HG02840 (cell line): ENCODE measurements around the gene ASB17.
"Not testable (repeated sequence)": the region's sequence is repeated elsewhere in the genome, so short reads cannot be mapped to it uniquely, and the experiment has no call there.

ENCODE experiments used
- ATAC-seq: cut with Tn5 transposase; IDR thresholded peaks from one replicate; pipeline ENCODE4 v1.9.1; 2021; ENCODE audit warnings: mild to moderate bottlenecking, moderate library complexity, moderate number of reproducible peaks; ENCODE audit not compliant: unreplicated experiment, low FRiP score

The ASB17 gene, protein sequence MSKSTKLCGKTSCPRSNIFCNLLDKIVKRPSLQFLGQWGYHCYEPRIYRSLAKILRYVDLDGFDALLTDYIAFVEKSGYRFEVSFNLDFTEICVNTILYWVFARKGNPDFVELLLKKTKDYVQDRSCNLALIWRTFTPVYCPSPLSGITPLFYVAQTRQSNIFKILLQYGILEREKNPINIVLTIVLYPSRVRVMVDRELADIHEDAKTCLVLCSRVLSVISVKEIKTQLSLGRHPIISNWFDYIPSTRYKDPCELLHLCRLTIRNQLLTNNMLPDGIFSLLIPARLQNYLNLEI

DNA sequence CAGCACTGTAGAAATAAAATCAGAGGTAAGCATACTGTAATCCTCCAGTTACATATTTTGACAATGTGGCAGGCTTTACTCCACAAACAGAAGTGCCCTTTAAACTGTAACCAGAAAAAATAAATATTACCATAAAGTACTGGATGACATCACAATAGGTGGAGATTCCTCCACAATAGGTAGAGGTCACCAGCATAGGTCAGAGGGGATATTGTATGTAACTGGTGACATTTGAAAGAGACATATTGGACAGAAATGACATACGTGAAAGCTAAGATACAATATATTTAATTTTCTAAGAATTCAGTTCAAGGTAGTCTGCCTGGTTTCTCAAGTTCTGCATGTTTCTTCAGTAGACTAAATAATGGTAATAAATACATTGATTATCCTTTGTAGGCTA is at the start of gene ASB17:
TSS of gene ASB17 (minus strand) at position 101 of the 400 bp plus-strand sequence. CDS start 113 bp downstream, outside the sequence.
- no peak for ATAC-seq

DNA sequence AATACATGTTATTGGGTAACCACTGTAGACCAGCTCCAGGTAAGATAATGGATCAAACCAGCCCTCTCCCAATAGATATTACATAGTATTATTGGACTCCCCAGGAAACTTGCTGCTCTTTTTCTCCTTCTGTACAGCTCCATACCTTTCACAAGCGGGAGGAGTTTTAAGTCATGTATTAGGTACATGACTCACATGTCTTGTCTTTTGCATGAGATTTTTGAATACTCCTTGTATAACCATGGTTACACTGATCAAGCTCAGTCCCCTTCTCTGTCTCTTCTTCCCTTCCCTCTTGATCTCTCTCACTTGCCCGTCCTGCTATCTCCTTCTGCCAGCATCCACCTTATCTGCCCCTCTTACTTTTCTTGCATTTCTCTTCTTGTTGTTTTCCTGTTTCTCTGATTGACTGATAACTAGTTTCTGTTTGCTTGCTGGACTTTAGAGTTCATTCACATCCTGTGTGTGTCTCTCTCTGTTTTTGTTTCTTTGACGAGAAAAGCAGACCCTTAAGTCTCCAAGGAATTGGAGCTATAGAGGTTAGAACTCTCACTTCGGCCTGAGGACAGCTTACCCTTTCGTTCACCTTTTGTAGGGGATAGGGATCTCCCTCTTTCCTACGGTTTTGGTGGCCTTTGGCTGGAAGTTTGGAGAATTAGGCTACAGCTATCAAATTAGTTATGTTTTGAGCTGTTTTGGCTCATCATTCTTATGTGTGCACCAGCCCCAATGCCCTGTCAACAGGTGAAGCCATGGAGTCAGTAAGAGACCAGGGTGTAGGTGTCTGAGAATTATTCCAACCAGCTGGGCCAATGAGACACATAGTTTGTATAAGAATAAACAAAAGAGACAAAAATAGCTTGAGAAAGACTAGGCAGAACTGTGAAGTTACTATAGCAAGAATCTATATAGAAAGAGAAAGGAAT is 49.0 kb upstream of the ASB17 start:
- ATAC-seq: peak; percentile 48

DNA sequence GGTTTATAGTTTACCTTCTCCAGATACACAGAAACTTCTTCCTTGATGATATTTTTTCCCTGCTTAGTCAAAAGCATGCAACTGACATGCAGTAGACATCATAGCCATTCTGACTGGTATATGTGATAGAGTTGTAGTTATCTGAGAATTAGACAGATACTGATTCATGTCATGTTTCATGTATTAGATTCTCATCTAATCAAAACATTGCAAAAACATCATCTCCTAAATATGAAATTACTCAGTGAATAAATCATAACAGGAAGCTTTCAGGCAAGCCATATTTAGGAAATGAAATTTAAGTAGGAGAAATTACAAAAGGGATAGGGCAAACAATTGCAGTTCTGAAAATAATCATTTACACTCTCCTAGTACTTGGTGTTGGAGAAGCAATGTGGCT is 38.4 kb upstream of the ASB17 start:
- ATAC-seq: no peak

DNA sequence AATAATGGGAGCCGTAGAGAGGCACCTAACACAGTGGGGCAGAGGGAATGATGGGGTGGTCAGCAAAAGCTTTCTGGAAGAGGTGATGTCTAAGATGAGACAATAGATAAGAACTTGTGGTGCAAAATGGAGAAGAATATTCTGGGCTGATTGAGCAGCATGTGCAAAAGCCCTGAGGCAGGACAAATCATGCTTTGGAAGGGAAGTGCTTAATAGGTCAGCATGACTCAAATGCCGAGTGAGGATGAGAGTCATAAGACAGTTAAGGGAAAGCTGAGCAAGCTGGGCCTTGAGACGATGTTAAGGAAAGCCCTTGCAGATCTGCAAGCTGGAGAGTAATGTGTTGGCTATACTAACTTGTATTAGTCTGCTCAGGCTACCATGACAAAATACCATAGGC is 37.3 kb upstream of the ASB17 start:
- ATAC-seq: no peak

DNA sequence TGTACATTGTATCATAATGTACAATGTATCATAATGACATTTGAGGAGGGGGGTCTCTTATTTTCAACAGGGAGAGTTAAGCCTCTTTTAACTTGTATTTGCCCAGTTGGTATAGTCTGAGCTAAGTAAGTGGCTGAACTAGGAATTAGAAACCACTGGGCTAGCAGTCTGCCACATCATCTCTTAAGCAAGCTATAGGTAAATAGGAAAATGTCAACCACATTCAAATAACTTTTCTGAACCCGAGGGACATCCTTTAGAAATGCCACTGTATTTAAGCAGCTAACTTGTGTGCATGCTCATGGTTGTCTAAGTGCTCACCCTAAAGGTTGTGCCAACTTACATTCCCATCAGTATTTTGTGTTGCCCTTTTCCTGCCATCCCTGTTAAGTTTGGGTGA is 35.5 kb upstream of the ASB17 start:
- no peak for ATAC-seq

DNA sequence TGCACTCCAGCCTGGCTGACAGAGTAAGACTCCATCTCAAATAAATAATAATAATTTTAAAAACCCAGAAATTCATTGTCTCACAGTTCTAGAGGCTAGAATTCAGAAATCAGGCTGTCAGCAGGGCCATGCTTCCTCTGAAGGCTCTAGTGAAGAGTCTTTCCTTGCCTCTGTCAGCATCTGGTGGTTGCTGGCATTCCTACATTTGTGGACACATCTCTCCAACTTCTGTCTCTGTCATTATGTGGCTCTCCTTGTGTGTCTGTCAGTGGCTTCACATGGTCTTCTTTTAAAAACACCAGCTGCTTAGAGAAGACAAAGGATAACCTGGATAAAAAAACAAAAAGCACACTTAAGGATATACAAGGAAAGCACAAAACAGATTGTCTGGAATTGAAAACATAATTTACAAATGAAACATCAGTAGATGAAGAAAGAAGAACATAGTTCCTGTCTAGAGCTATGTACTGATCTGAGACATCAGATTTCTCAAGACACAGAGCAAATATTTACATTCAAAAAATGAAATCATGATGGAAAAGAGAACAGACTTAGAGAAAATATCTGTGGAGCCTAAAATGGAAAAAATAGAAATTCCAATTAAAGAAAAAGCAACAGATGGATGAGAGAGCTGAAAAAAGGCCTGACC is 32.7 kb upstream of the ASB17 start:
- ATAC-seq: no peak

DNA sequence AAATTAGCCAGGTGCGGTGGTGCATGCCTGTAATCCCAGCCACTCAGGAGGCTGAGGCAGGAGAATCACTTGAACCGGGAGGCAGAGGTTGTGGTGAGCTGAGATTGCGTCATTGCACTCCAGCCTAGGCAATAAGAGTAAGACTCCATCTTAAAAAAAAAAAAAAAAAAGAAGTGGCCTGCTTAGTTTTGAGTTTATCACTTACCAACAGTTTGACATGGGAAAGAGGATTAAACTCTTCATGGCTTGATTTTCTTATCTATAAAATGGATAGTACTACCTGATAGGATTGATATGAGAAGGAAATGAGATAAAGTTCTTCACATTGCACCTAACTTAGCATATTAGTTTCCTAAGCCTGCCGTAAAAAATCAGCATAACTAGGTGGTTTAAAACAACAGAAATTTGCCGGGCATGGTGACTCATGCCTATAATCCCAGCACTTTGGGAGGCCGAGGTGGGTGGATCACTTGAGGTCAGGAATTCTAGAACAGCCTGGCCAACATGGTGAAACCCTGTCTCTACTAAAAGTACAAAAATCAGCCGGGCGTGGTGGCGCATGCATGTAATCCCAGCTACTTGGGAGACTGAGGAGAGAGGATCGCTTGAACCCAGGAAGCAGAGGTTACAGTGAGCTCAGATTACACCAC is 32.0 kb upstream of the ASB17 start:
- not testable (repeated sequence) for ATAC-seq

DNA sequence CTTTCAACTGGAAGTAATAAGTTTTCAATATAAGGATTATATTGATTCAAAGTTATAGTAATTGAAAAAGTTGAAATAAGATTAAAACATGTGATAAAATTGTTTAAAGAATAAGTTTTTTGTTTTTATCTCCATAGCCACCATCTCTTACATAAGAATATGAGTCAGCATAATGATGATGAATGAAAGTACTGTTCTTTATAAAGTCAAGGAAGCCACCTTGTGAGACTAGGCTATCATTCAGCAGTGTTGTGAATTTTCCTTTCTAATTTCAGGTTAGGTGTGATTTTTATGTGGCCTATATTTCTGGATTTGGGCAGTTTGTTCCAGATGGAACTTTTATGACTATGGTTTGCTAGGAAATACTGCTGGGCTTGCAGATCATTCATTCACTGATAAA is 22.4 kb upstream of the ASB17 start:
- no peak for ATAC-seq

DNA sequence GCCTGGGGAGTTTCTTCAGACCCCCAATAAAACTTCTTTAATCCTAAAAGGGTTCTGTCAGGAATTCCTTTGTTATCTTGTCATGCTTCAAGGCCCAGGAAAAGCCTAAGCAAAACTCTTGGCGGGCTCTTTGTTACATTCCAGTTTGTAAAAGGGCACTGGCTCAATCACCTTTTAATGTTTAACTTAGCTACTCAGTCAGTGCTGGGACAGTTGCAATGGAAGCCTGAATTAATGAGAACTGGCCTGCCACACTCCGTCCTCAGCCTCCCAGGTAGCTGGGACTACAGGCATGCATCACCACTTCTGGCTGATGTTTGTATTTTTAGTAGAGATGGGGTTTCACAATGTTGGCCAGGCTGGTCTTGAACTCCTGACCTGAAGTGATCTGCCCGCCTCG is 21.3 kb upstream of the ASB17 start:
- no peak for ATAC-seq

DNA sequence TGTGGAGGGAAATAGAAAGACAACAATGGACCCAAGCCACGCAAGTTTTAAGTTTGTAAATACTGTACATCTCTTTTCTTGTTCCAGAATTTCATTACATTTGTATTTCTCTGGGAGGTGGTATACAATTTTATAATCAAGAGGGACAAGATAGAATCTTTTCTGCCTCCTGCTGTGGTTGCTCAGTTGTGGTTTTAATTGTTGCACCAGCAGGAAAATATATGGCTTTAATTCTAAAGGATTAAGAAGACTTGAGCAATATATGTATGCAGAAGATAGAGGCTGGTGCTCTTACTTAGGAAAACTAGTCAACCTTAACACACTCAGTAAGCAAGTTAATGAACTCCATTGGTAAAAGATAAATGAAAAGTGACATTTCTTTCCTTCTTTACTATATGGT is 19.8 kb upstream of the ASB17 start:
- ATAC-seq: no peak

DNA sequence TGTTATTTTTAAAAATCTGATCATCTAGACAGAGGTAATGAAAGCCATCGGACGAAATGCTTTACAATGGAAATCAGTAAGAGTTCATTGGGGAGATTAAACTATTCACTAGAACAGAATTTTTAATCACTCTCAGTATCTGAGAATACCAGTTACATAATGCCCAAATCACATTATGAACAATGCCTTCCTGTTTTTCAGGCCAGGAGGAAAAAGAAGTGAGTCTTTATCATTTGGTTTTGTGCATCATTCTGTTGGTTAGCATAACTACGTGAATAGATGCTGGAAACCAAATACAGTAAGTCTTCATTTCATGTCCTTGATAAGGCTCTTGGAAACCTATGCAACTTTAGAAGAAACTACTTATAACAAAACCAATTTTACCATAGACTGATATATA is 18.0 kb upstream of the ASB17 start:
- no peak for ATAC-seq

DNA sequence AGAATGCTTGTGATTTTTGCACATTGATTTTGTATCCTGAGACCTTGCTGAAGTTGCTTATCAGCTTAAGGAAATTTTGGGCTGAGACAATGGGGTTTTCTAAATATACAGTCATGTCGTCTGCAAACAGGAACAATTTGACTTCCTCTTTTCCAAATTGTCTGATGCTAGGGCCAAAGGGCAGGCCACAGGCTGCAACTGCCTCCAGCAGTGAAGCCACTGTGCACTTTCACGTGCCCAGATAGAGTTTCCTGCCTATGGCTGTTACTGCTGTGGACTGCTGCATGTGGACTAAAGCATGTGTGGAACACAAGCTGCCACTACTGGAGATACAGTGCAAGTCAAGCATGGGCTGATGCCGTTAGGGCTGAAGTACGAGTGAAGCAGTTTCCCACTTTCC is 10.8 kb upstream of the ASB17 start:
- ATAC-seq: not testable (repeated sequence)

DNA sequence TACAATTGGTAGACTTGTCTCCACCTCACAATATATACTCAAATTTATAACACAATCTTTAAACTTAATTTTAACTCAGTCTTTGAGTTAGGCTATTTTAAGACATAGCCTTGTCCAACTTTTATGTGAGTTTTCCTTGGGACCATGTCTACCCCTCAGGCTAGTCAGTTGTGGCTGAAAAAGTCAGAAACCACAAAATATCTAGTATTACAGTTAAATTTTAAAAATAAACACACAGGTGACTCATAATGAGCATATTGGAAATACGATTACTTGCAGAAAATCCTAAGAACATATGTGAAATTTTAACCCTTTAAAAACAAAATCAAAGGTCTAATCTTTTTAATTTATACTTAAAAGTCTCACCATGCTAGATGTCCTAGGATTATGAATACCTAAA is 4.8 kb upstream of the ASB17 start:
- ATAC-seq: no peak

DNA sequence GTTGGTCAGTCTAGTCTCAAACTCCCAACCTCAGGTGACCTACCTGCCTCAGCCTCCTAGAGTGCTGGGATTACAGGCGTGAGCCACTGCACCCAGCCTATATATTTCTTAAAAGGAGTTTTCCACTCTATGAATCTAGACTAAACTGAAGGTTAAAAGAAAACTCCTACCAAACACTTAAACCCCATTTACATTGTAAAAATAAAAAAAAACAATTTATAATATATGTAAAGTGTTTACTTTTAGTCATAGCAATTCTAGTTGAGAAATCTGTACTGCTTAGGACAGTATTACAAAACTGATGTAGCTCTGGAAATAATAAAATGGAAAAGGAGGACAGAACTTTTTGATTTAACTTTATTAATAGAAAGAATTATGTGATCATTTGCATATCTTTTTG is 9.5 kb downstream of the ASB17 start:
- ATAC-seq: no peak

DNA sequence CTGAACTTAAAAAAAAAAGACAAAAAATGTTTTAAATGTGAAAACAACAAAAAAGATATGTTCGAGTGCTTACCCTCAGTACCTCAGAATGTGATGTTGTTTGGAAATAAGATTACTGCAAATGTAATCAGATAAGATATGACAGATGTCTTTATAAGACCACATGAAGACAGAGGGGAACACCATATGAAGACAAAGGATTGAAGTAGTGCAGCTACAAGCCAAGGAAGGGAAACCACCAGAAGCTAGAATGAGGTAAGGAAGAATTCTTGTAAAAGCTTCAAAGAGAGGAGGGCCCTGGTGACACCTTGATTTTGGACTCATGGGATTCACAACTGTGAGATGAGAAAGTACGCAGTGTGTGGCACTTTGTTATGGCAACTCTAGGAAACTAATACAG is 15.4 kb downstream of the ASB17 start:
- no peak for ATAC-seq

DNA sequence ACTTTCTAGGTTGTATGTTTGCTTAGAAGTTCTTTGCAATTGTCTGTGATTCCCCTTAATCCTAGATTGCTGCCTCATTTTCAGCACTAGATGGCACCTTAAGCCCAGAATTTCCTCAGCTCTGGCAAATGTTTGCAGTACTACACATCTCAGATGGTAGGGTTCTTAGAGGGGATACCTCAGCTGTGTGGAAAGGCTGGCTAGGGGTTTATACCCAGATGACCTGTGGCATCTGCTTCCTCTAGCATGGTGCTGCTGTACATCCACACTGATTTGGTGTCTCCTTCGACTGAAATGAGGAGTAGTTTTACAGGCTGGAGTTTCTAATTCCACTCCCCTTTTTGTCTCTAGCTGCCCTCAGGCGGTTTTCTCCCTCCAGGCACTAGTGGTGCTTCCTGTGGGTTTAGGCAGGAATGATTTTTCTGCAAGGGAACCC is 23.5 kb downstream of the ASB17 start:
- no peak for ATAC-seq

DNA sequence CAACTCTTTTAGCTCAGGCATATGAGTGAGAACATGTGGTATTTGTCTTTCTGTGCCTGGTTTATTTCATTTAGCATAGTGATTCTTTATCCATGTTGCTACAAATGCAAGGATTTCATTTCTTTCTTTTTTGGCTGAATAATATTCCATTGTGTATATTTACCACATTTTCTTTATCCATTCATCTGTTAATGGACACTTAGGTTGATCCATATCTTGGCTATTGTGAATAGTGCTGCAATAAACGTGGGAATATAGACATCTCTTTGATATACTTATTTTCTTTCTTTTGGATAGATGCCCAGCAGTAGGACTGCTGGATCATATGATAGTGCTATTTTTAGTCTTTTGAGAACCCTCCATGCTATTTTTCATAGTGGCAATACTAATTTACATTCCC is 30.8 kb downstream of the ASB17 start:
- no peak for ATAC-seq

DNA sequence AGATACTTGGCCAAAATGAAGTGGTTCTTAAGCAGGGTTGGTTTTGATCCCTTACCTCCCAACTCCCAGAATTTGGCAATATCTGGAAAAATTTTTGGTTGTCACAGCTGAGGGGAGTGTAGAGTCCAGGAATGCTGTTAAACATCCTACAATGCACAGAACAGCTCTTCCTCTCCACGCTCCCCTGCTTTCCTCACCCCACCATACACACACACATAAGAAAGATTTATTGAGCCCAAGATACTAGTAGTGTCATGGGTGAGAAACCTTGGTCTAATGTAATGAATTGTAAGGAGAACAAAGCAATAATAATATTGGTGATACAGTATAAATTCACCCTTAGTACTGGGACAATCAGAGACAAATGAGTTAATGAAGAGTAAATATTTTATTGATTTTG is 47.8 kb downstream of the ASB17 start:
- ATAC-seq: no peak

DNA sequence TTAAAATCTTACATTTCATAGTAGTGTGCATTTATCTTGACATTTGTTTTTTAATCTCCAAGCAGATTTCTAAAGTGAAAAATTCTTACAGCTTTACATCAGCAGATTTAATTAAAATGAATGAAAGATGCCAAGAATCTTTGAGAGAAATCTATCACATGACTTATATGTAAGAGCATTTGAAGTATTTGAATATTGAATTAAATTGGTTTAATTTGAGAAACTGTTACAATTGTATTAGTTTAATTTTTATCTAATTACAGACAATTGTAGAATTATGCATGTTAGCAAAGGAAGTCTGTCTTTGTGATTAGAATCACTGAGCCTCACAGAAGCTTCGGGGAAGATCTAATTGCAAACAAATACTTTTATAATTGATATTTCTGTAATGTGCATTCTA is 52.2 kb downstream of the ASB17 start:
- ATAC-seq: no peak

DNA sequence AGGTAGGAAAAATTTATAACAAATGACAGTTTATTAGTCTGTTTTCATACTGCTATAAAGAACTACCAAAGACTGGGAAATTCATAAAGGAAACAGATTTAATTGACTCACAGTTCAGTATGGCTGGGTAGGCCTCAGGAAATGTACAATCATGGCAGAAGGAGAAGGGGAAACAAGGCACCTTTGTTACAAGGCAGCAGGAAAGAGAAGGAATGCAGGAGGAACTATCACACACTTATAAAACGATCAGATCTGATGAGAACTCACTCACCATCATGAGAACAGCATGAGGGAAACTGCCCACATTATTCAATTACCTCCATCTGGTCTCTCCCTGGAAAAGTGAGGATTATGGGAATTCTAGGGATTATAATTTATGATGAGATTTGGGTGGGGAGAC is 61.3 kb downstream of the ASB17 start:
- no peak for ATAC-seq
